ENCODE measurements around the gene GIPC1. TPM values are rescaled to one million over a fixed set of nuclear protein-coding genes. Genes with fewer than 3 reads are reported as not detected.
A peak's percentile ranks its signal among the peaks of the same experiment; 100 is the strongest.

GIPC1 gene
- total RNA-seq, 1 donor from 2014 or later, result 23.6 TPM

GRCh38 chr19:14496834-14497227 lies 904 bp upstream of the GIPC1 start:
- TF ChIP-seq CTCF (IDR thresholded peaks at IDR 0.05), result no peak
- TF ChIP-seq EZH2 (IDR thresholded peaks at IDR 0.05), result no peak
- no peak for TF ChIP-seq EZH2phosphoT487 (IDR thresholded peaks at IDR 0.05)
- Mint-ChIP-seq H3K36me3 (peaks cover 5% of the 10 kb centered on the region), H3K27me3 (ENCODE audit: insufficient read depth, low read depth) (peaks cover 14% of the 10 kb centered on the region), H3K4me3 (peak overlapping the region; percentile 81), H3K9me3 (no peaks in the 10 kb centered on the region), H3K27ac (peak overlapping the region; percentile 18), H3K4me1 (peaks cover 24% of the 10 kb centered on the region)
- H2AFZ ChIP-seq (replicated peaks), result peak overlapping the region; percentile 43
- no peak overlapping the region for H3K9ac ChIP-seq
- no peak overlapping the region for H3K27ac ChIP-seq
- H3K4me3 ChIP-seq, result peak overlapping the region; percentile 28
- peak overlapping the region; percentile 45 for H3K4me2 ChIP-seq
- no peak for DNase-seq (ENCODE audit: low spot score)
- peaks cover 33% of the 10 kb centered on the region for H4K20me1 ChIP-seq (ENCODE audit: low read depth)
- peaks cover 10% of the 10 kb centered on the region for H3K4me1 ChIP-seq
- peaks cover 13% of the 10 kb centered on the region for H3F3A ChIP-seq (ENCODE audit: low read depth)
- no peaks in the 10 kb centered on the region for H3K27me3 ChIP-seq
- peaks cover 35% of the 10 kb centered on the region for H3K79me2 ChIP-seq (ENCODE audit: low read depth)
- H3K36me3 ChIP-seq, result no peaks in the 10 kb centered on the region
- H3K9me3 ChIP-seq (ENCODE audit: low read depth), result no peaks in the 10 kb centered on the region

- Histone ChIP-seq H2AFZ (replicated peaks) (no peak overlapping the region), H3K4me1 (peaks cover 10% of the 10 kb centered on the region), H3K4me3 (peak overlapping the region; percentile 91), H3K9ac (peak overlapping the region; percentile 57), H4K20me1 (ENCODE audit: low read depth) (peaks cover 33% of the 10 kb centered on the region), H3K27ac (no peak overlapping the region), H3K4me2 (peak overlapping the region; percentile 87), H3K27me3 (no peaks in the 10 kb centered on the region), H3K79me2 (ENCODE audit: low read depth) (peaks cover 35% of the 10 kb centered on the region), H3K9me3 (ENCODE audit: low read depth) (no peaks in the 10 kb centered on the region), H3K36me3 (no peaks in the 10 kb centered on the region), H3F3A (ENCODE audit: low read depth) (peaks cover 13% of the 10 kb centered on the region)
- no peaks in the 10 kb centered on the region for H3K9me3 Mint-ChIP-seq
- H3K36me3 Mint-ChIP-seq, result peaks cover 8% of the 10 kb centered on the region
- no peak overlapping the region for H3K27ac Mint-ChIP-seq
- H3K4me1 Mint-ChIP-seq, result peaks cover 24% of the 10 kb centered on the region
- H3K27me3 Mint-ChIP-seq (ENCODE audit: insufficient read depth, low read depth), result peaks cover 14% of the 10 kb centered on the region
- H3K4me3 Mint-ChIP-seq, result peak overlapping the region; percentile 95
- TF ChIP-seq EZH2phosphoT487 (IDR thresholded peaks at IDR 0.05) (no peak), CTCF (IDR thresholded peaks at IDR 0.05) (no peak), EZH2 (IDR thresholded peaks at IDR 0.05) (no peak)
- DNase-seq (ENCODE audit: low spot score), result no peak
Observed at GRCh38 chr19:14495672-14496028, 277 bp downstream of the GIPC1 start.

GRCh38 chr19:14494910-14495671 lies 836 bp downstream of the GIPC1 start:
- H3K36me3 ChIP-seq, result no peaks in the 10 kb centered on the region
- TF ChIP-seq EZH2phosphoT487 (IDR thresholded peaks at IDR 0.05), result no peak
- TF ChIP-seq CTCF (IDR thresholded peaks at IDR 0.05), result no peak
- no peak for TF ChIP-seq EZH2 (IDR thresholded peaks at IDR 0.05)
- H3K9me3 ChIP-seq (ENCODE audit: low read depth), result no peaks in the 10 kb centered on the region
- Mint-ChIP-seq H3K27ac (no peak overlapping the region), H3K27me3 (ENCODE audit: insufficient read depth, low read depth) (peaks cover 14% of the 10 kb centered on the region), H3K4me3 (peak overlapping the region; percentile 95), H3K36me3 (peaks cover 8% of the 10 kb centered on the region), H3K9me3 (no peaks in the 10 kb centered on the region), H3K4me1 (peaks cover 24% of the 10 kb centered on the region)
- peak overlapping the region; percentile 87 for H3K4me2 ChIP-seq
- no peak overlapping the region for H3K27ac ChIP-seq
- no peaks in the 10 kb centered on the region for H3K27me3 ChIP-seq
- no peak overlapping the region for H2AFZ ChIP-seq (replicated peaks)
- H3K4me3 ChIP-seq, result peak overlapping the region; percentile 91
- peak overlapping the region; percentile 57 for H3K9ac ChIP-seq
- peaks cover 13% of the 10 kb centered on the region for H3F3A ChIP-seq (ENCODE audit: low read depth)
- peaks cover 35% of the 10 kb centered on the region for H3K79me2 ChIP-seq (ENCODE audit: low read depth)
- no peak for DNase-seq (ENCODE audit: low spot score)
- H3K4me1 ChIP-seq, result peaks cover 10% of the 10 kb centered on the region
- peaks cover 33% of the 10 kb centered on the region for H4K20me1 ChIP-seq (ENCODE audit: low read depth)
